ENCODE measurements around the gene MBNL1.
A peak's percentile ranks its signal among the peaks of the same experiment; 100 is the strongest.

Gene MBNL1

GRCh38 chr3:152309535-152310307 is 41.0 kb downstream of the MBNL1 start:
- TF ChIP-seq CTCF (IDR thresholded peaks at IDR 0.05; ENCODE audit: low read depth, low read length, missing control alignments) = no peak
- DNase-seq (ENCODE audit: low read depth) = peak; percentile 36
- in situ Hi-C loops (cut with HindIII; ENCODE audit: low sequenced_read_pairs) = no loop called here
- H3K4me3 ChIP-seq (ENCODE audit: low read depth, low read length) = no peak overlapping the region

GRCh38 chr3:152313430-152313829 is 44.7 kb downstream of the MBNL1 start:
- in situ Hi-C loops (cut with HindIII; ENCODE audit: low sequenced_read_pairs) = no loop called here

GRCh38 chr3:152313914-152314313 is 45.2 kb downstream of the MBNL1 start:
- no peak for DNase-seq (ENCODE audit: low read depth)
- no peak for TF ChIP-seq CTCF (IDR thresholded peaks at IDR 0.05; ENCODE audit: low read depth, low read length, missing control alignments)
- in situ Hi-C loops (cut with HindIII; ENCODE audit: low sequenced_read_pairs) = no loop called here
- no peak overlapping the region for H3K4me3 ChIP-seq (ENCODE audit: low read depth, low read length)

More at GRCh38 chr3:152313430-152313829, 44.7 kb downstream of the MBNL1 start:
- no peak for TF ChIP-seq CTCF (IDR thresholded peaks at IDR 0.05; ENCODE audit: low read depth, low read length, missing control alignments)
- no peak overlapping the region for H3K4me3 ChIP-seq (ENCODE audit: low read depth, low read length)
- DNase-seq (ENCODE audit: low read depth) = no peak

GRCh38 chr3:152314677-152315353 is 46.1 kb downstream of the MBNL1 start:
- DNase-seq (ENCODE audit: low read depth) = no peak
- in situ Hi-C loops (cut with HindIII; ENCODE audit: low sequenced_read_pairs) = no loop called here
- H3K4me3 ChIP-seq (ENCODE audit: low read depth, low read length) = no peak overlapping the region
- TF ChIP-seq CTCF (IDR thresholded peaks at IDR 0.05; ENCODE audit: low read depth, low read length, missing control alignments) = no peak

- no peak overlapping the region for H3K4me3 ChIP-seq (ENCODE audit: low read depth, low read length)
- TF ChIP-seq CTCF (IDR thresholded peaks at IDR 0.05; ENCODE audit: low read depth, low read length, missing control alignments) = no peak
- no peak for DNase-seq (ENCODE audit: low read depth)
- in situ Hi-C loops (cut with HindIII; ENCODE audit: low sequenced_read_pairs) = no loop called here
Measured at GRCh38 chr3:152315623-152316022, 46.9 kb downstream of the MBNL1 start.

GRCh38 chr3:152316318-152316717 is 47.6 kb downstream of the MBNL1 start:
- in situ Hi-C loops (cut with HindIII; ENCODE audit: low sequenced_read_pairs) = no loop called here
- no peak for DNase-seq (ENCODE audit: low read depth)
- no peak for TF ChIP-seq CTCF (IDR thresholded peaks at IDR 0.05; ENCODE audit: low read depth, low read length, missing control alignments)

More at GRCh38 chr3:152316318-152316717, 47.6 kb downstream of the MBNL1 start:
- H3K4me3 ChIP-seq (ENCODE audit: low read depth, low read length) = no peak overlapping the region
